Measurements from ENCODE around the gene PRRT1B.

Gene PRRT1B

GRCh38 chr9:131596430-131596743 lies 51.1 kb downstream of the PRRT1B start:
- no peak for DNase-seq (ENCODE audit: low read depth)

DNA sequence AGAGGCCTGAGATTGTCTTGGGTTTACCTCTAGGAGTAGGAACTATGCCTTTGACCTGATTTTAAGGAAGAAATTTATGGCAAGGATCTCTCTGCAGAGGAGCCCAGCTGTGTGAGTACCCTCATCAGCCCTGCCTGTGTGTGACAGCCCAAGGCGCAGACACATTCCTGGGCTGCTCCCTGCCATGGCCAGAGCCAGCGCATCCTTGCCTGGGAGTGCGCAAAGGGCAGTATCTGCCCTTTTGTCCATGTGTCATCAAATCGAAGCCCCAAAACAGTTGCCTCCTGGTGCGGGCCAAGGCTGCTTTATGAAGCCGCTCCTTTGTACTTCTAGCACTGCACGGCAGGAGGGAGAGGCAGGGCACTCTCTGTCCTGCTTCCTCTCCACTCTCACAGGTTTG lies 51.9 kb downstream of the PRRT1B start:
- DNase-seq (ENCODE audit: low read depth): no peak

DNA sequence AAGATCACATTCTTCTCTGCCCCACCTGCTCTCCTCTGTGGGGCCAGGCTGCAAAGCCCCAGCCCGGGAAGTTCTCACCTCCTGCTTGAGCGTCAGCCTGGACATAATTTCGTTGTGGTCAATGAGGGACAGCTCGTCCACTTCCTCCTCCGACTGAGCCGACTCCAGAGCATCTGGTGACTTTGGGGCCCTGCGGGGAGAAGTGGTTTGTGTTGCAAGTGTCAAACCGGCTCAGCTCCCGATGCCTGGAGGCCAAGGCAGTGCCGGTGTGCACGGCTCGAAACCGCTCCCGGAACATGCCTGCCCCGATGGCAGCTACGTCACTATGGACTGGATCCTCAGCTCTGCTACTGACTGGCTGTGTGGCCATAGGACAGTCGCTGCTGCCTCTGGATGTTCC lies 52.8 kb downstream of the PRRT1B start:
- no peak for DNase-seq (ENCODE audit: low read depth)

GRCh38 chr9:131601683-131602181 lies 56.4 kb downstream of the PRRT1B start:
- no peak for DNase-seq (ENCODE audit: low read depth)

- no peak for DNase-seq (ENCODE audit: low read depth)
Observed at GRCh38 chr9:131603199-131603598, 57.9 kb downstream of the PRRT1B start.

DNA sequence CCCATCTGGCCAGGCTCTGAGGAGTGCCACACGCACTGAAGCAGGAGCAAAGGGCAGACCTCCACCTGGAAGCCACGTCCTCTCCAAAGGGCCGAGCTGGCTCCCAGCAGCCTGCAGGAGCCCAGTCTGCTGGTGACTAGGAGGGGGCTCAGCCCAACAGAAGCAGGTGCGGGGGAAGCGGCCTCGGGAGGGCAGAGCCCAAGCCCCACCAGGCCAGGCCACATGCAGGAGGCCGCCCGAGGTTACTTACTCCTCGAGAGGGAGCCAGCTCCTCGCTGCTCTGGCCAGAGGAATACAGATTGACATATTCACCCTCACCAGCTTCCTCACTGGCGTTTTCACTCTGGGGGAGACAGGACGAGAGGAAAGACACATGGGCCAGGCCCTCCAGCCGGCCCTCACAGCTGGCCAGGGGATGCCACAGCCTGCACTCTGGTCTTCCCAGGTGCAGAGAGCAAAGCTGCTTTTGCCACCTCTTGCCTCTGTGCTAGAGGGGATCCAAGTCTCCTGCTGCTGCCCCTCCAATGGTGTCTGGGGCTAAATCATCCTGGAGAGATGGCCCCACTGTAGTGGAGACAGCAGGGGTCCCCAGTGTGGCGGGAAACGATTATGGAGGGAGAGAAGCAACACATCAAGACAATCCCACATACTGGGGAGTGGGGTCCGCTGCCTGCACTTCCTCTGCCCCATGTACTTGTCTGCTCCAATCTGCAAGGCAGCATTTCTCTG lies 58.6 kb downstream of the PRRT1B start:
- no peak for DNase-seq (ENCODE audit: low read depth)

DNA sequence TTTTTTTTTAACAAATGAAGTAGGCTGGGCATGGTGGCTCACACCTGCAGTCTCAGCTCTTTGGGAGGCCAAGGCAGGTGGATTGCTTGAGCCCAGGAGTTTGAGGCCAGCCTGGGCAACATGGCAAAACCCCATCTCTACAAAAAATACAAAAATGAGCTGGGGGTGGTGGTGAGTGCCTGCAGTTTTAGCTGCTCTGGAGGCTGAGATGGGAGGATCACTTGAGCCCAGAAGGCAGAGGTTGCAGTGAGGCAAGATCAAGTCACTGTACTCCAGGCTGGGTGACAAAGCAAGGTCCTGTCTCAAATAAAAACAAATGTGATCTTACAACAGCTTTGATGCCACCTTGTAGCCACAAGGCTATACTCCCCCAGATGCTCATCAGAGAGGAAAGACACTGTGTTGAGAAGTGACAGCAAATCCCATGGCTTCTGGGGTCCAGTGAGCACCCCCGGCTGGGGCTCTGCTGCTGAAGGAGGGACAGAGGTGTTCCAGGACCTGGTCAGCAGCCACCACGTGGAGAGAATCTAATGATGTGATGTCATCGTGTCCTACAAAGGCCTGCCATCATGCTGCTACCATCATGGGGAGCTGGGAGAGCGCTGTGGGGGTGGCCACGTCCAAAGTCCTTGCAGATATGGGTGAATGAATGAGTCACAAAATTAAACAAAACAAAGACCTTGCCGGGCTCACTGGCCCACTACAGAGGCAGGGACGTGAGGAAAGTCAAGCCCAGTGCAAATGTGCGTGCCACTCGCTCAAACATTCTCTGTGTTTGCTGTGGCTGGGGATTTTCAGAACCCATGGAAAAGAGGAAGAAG lies 60.7 kb downstream of the PRRT1B start:
- DNase-seq (ENCODE audit: low read depth): no peak

GRCh38 chr9:131606896-131607567 lies 61.7 kb downstream of the PRRT1B start:
- DNase-seq (ENCODE audit: low read depth): no peak

- no peak for DNase-seq (ENCODE audit: low read depth)
Observed at GRCh38 chr9:131607591-131607990, 62.3 kb downstream of the PRRT1B start.

GRCh38 chr9:131608493-131609037 lies 63.2 kb downstream of the PRRT1B start:
- DNase-seq (ENCODE audit: low read depth): no peak

Data from activated T-cell treated with anti-CD3 and anti-CD28 coated beads for 1 hour (primary cell).